AG09319 (cell line): Measurements from ENCODE around the gene RWDD1.

Experiments
- DNase-seq: peaks from one replicate; pipeline ENCODE4 v3.0.0-alpha.2; 2010; ENCODE audit warnings: low read depth; ENCODE audit errors: extremely low read depth
- CTCF ChIP-seq: IDR thresholded peaks from 2 replicates; pipeline ENCODE4 v1.5.1; 2011; ENCODE audit warnings: low read depth, mild to moderate bottlenecking, inconsistent platforms, low read length, moderate library complexity

The RWDD1 gene

GRCh38 chr6:116615937-116616736 is 44.8 kb downstream of the RWDD1 start, which contains the start of gene RSPH4A:
RSPH4A (plus strand) TSS chr6:116616479; CDS start chr6:116616624, 145 bp downstream.
- DNase-seq = peak; percentile 82
- TF ChIP-seq CTCF = peak; percentile 28

- no peak for DNase-seq
- no peak for TF ChIP-seq CTCF
Observed at GRCh38 chr6:116616737-116617053, 45.4 kb downstream of the RWDD1 start.

- no peak for DNase-seq
- no peak for TF ChIP-seq CTCF
Observed at GRCh38 chr6:116624036-116624805, 52.9 kb downstream of the RWDD1 start.

GRCh38 chr6:116625872-116626271 is 54.6 kb downstream of the RWDD1 start:
- DNase-seq = no peak
- no peak for TF ChIP-seq CTCF

- no peak for DNase-seq
- TF ChIP-seq CTCF = no peak
Observed at GRCh38 chr6:116629563-116629981, 58.3 kb downstream of the RWDD1 start.

GRCh38 chr6:116631379-116631990 is 60.2 kb downstream of the RWDD1 start:
- TF ChIP-seq CTCF = no peak
- no peak for DNase-seq

- TF ChIP-seq CTCF = no peak
Observed at GRCh38 chr6:116633685-116634084, 62.4 kb downstream of the RWDD1 start.

More at GRCh38 chr6:116633685-116634084, 62.4 kb downstream of the RWDD1 start:
- DNase-seq = no peak
